HEK293T (cell line): ENCODE data around the gene ZBTB24.

Experiments used
- CTCF ChIA-PET: fragments of 350-600 bp; formaldehyde crosslinking; extraction: SDS; loops from one replicate; lab custom pipeline; 2021; ENCODE audit warnings: antibody characterized with exemption, inconsistent platforms; lab: Yijun Ruan, JAX
- POLR2A ChIA-PET: fragments of 350-600 bp; formaldehyde crosslinking; extraction: SDS; loops from one replicate; lab custom pipeline; 2020; ENCODE audit warnings: antibody characterized with exemption, inconsistent platforms; lab: Yijun Ruan, JAX
- DNase-seq: peaks from one replicate; pipeline ENCODE4 v3.0.0; 2012; ENCODE audit warnings: mixed read lengths; ENCODE audit errors: extremely low spot score
- ARNT ChIP-seq: fragments of 450-650 bp; IDR thresholded peaks from 2 replicates; pipeline ENCODE4 v1.6.1; 2017; ENCODE audit warnings: mild to moderate bottlenecking
- BHLHE40 ChIP-seq: fragments of 450-650 bp; IDR thresholded peaks from 2 replicates; pipeline ENCODE4 v1.6.1; 2016; ENCODE audit warnings: mild to moderate bottlenecking, moderate library complexity, borderline replicate concordance
- CTBP1 ChIP-seq: fragments of 450-650 bp; IDR thresholded peaks from 2 replicates; pipeline ENCODE4 v1.6.1; 2016; ENCODE audit warnings: borderline replicate concordance
- ELF4 ChIP-seq: fragments of 450-650 bp; IDR thresholded peaks from 2 replicates; pipeline ENCODE4 v1.6.1; 2017; ENCODE audit warnings: antibody characterized with exemption
- FOXA1 ChIP-seq: fragments of 450-650 bp; IDR thresholded peaks from 2 replicates; pipeline ENCODE4 v1.6.1; 2016; ENCODE audit warnings: mild to moderate bottlenecking
- FOXK2 ChIP-seq: fragments of 450-650 bp; IDR thresholded peaks from 2 replicates; pipeline ENCODE4 v1.6.1; 2016; ENCODE audit warnings: mild to moderate bottlenecking
- FOXM1 ChIP-seq: fragments of 450-650 bp; IDR thresholded peaks from 2 replicates; pipeline ENCODE4 v1.6.1; 2017; ENCODE audit warnings: mild to moderate bottlenecking, borderline replicate concordance
- HDGF ChIP-seq: fragments of 450-650 bp; IDR thresholded peaks from 2 replicates; pipeline ENCODE4 v1.6.1; 2017; ENCODE audit warnings: antibody characterized with exemption, borderline replicate concordance
- L3MBTL2 ChIP-seq: fragments of 450-650 bp; conservative IDR thresholded peaks from 2 replicates; pipeline ENCODE4 v1.6.1; 2016; ENCODE audit warnings: mild to moderate bottlenecking
- LEF1 ChIP-seq: fragments of 450-650 bp; IDR thresholded peaks from 2 replicates; pipeline ENCODE4 v1.6.1; 2017; ENCODE audit warnings: mild to moderate bottlenecking, borderline replicate concordance
- NFRKB ChIP-seq: fragments of 450-650 bp; IDR thresholded peaks from 2 replicates; pipeline ENCODE4 v1.6.1; 2016; ENCODE audit warnings: mild to moderate bottlenecking, moderate library complexity
- SP1 ChIP-seq: fragments of 450-650 bp; IDR thresholded peaks from 2 replicates; pipeline ENCODE4 v1.6.1; 2017
- SUZ12 ChIP-seq: fragments of 450-650 bp; IDR thresholded peaks from 2 replicates; pipeline ENCODE4 v1.6.1; 2016; ENCODE audit warnings: mild to moderate bottlenecking
- TARDBP ChIP-seq: fragments of 450-650 bp; IDR thresholded peaks from 2 replicates; pipeline ENCODE4 v1.6.1; 2016
- ZNF384 ChIP-seq: fragments of 450-650 bp; IDR thresholded peaks from 2 replicates; pipeline ENCODE4 v1.6.1; 2016
- TF ChIP-seq, protein P1 (sequence below): fragments of 450-650 bp; IDR thresholded peaks from 2 replicates; pipeline ENCODE4 v1.6.1; 2016

The ZBTB24 gene

GRCh38 chr6:109503327-109504224 is 20.6 kb upstream of the ZBTB24 start:
- CTCF ChIA-PET, result no interaction called here
- POLR2A ChIA-PET, result no interaction called here
- TF ChIP-seq ARNT (no peak), FOXK2 (no peak), NFRKB (no peak), TARDBP (no peak), FOXM1 (no peak), ELF4 (no peak), ZNF384 (no peak), L3MBTL2 (no peak), BHLHE40 (no peak), LEF1 (no peak), HDGF (no peak)
- DNase-seq, result no peak

DNA sequence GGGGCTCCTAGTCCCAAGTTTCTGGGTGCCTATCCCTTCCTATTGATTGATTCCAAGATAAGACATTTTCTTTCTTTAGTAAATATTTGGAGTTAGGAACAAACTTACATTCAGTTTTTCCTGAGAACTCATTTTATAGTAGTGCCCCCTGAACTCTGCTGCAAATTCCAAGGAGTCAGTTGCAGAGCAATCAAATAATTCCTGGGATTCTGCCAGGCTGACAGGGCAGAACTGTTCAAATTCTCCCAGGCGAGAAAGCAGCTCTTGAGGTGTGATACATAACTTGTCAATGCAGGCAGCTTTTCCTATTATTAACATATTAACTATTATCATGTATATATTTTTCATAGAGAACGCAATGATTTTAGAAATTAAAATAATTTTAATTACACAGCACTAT is 15.9 kb upstream of the ZBTB24 start:
- ChIA-PET CTCF (no interaction called here), POLR2A (no interaction called here)
- no peak for DNase-seq
- TF ChIP-seq ELF4 (no peak), FOXK2 (no peak), ZNF384 (no peak), TARDBP (no peak), FOXA1 (no peak), CTBP1 (no peak), SUZ12 (no peak), BHLHE40 (no peak), L3MBTL2 (no peak), FOXM1 (no peak), HDGF (no peak), NFRKB (no peak), SP1 (no peak), LEF1 (no peak), ARNT (no peak)
- TF ChIP-seq, protein P1, sequence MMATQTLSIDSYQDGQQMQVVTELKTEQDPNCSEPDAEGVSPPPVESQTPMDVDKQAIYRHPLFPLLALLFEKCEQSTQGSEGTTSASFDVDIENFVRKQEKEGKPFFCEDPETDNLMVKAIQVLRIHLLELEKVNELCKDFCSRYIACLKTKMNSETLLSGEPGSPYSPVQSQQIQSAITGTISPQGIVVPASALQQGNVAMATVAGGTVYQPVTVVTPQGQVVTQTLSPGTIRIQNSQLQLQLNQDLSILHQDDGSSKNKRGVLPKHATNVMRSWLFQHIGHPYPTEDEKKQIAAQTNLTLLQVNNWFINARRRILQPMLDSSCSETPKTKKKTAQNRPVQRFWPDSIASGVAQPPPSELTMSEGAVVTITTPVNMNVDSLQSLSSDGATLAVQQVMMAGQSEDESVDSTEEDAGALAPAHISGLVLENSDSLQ, result no peak

GRCh38 chr6:109498052-109498451 is 15.0 kb upstream of the ZBTB24 start:
- TF ChIP-seq FOXK2, result no peak
- CTCF ChIA-PET, result no interaction called here
- POLR2A ChIA-PET, result no interaction called here
- no peak for DNase-seq

DNA sequence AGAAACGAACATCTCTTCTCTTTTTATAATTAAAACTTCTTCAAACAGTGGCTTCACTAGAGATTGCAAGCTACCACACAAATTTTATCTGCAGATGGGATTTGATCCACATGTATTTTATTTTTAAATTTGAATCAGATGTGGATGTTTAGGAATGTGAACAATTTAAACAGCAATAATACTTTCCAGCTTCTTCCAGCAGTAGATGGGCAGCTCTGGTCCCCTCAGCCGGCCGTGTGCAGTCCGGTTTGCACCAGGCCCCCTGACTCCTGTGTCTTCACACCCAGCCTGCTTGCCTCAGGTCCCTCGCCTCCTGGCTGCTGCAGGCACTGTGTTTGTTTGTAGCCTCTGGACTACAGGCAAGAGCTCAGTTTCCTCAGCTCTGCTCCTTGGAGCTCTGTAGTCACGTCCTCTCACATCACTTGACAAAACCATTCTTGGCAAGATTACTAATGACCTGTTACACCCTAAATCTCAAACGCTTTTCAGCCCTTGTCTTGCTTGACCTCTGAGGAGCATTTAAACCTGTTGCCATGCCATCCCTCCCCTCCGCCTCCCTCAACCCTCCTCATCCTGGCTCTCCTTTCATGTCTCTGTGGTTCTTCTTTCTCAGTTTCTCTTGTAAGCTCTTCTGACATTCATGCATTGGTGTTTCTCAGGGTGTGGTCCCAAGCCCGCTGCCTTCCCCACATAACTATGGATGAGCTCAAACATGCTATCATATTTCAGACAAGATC is 13.2 kb upstream of the ZBTB24 start:
- DNase-seq, result no peak
- ChIA-PET CTCF (interaction anchor here (0.6 kb wide), 1 partner anchor 11 kb away, joined by 3 read pairs; no protein-coding TSS in a partner anchor), POLR2A (no interaction called here)

DNA sequence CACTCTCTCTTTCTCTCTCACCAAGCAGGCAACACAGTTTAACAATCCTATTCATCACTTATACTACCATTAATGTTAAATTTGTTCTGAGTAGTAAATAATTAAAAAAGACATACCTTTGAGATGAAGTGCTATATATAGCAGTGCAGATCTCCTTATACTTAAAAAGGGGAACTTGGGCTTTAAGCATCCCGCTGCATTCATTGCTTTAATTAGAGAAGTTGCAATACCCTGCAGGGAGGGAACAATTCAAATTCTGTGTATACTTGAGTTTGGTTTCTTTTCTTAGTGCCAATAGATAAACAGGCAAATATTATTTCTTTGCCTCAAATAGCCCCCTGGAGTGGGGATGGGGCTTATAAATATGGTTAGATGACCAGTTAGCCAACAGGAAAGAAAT is 10.8 kb upstream of the ZBTB24 start:
- TF ChIP-seq ZNF384, result no peak
- TF ChIP-seq HDGF, result no peak
- TF ChIP-seq ARNT, result no peak
- TF ChIP-seq LEF1, result no peak
- TF ChIP-seq FOXA1, result no peak
- TF ChIP-seq NFRKB, result no peak
- TF ChIP-seq, protein P1, result no peak
- no peak for TF ChIP-seq CTBP1
- no peak for TF ChIP-seq SP1
- no peak for TF ChIP-seq FOXM1
- TF ChIP-seq FOXK2, result no peak
- TF ChIP-seq L3MBTL2, result no peak
- TF ChIP-seq TARDBP, result no peak
- TF ChIP-seq ELF4, result no peak
- no peak for TF ChIP-seq SUZ12
- no peak for TF ChIP-seq BHLHE40
- ChIA-PET POLR2A (no interaction called here), CTCF (no interaction called here)
- no peak for DNase-seq

More for the DNA sequence above, 13.2 kb upstream of the ZBTB24 start:
- TF ChIP-seq SUZ12 (no peak), L3MBTL2 (no peak)

- DNase-seq, result no peak
- no peak for TF ChIP-seq L3MBTL2
- TF ChIP-seq LEF1, result no peak
- TF ChIP-seq HDGF, result no peak
- TF ChIP-seq NFRKB, result no peak
- no peak for TF ChIP-seq ZNF384
- no peak for TF ChIP-seq FOXM1
- TF ChIP-seq ARNT, result no peak
- no peak for TF ChIP-seq SUZ12
- TF ChIP-seq, protein P1, result no peak
- TF ChIP-seq TARDBP, result no peak
- no peak for TF ChIP-seq CTBP1
- TF ChIP-seq BHLHE40, result no peak
- TF ChIP-seq ELF4, result no peak
- TF ChIP-seq SP1, result no peak
- POLR2A ChIA-PET, result interaction anchor here (0.8 to 1.1 kb wide), 3 partner anchors 9 to 108 kb away, joined by 3 to 6 read pairs (median 3); partner anchors contain the start of genes PPIL6, SMPD2 and ZBTB24
- CTCF ChIA-PET, result interaction anchor here (0.6 kb wide), 1 partner anchor 21 kb away, joined by 3 read pairs; no protein-coding TSS in a partner anchor
Observed at GRCh38 chr6:109491207-109491938, 8.4 kb upstream of the ZBTB24 start.
